ENCODE results near the gene FUT1. TPM values are rescaled to one million over a fixed set of nuclear protein-coding genes. Genes with fewer than 3 reads are reported as not detected.

The FUT1 gene
- total and polyA plus RNA-seq, 10 of the 15 experiments (the other 5 are each of a cell fraction or from before 2014, with no cell fraction given), result 0.01 TPM; not detected in 9

DNA sequence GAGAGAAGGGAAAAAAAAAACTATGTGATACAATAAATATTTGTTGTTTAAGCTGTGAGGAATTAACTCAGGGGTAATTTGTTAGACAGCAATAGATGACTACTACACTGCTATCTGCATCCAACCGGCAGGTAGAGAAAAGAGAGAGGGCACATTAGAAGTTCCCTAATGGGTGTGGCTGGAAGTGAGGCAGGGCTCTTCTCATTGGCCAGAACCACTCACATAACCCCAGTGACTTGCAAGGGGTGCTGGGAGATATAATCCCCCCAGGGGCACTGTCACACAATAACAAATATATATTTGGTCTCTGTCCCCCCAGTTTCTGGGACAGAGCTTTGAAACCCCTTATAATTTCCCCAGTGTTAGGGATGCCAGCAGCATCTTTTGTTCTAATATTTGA is 27.2 kb upstream of the FUT1 start:
- Histone ChIP-seq H3K27me3 (replicated peaks in 1 of 2; ENCODE audit: control insufficient read depth in 2 of 2, insufficient read depth in 2 of 2, low read length in 1 of 2) (no peaks in the 10 kb centered on the region), H3K4me3 (no peak overlapping the region), H2AFZ (ENCODE audit: control insufficient read depth, low read depth, low read length) (no peak overlapping the region), H3K9me3 (replicated peaks; ENCODE audit: control insufficient read depth, insufficient read depth, low read length) (no peaks in the 10 kb centered on the region), H3K79me2 (ENCODE audit: control insufficient read depth, insufficient read depth, low read length) (no peaks in the 10 kb centered on the region), H4K20me1 (ENCODE audit: control insufficient read depth, insufficient read depth) (no peaks in the 10 kb centered on the region), H3K4me2 (ENCODE audit: control insufficient read depth, insufficient read depth) (no peak overlapping the region), H3K36me3 (ENCODE audit: control insufficient read depth in 2 of 2, insufficient read depth in 2 of 2, low read length in 1 of 2) (no peaks in the 10 kb centered on the region), H3K27ac (ENCODE audit: control insufficient read depth, insufficient read depth) (no peak overlapping the region), H3K4me1 (ENCODE audit: control insufficient read depth, insufficient read depth, low read length) (peaks cover 3% of the 10 kb centered on the region; the same call in 1 of the 2 replicates), H3K9ac (ENCODE audit: control insufficient read depth, insufficient read depth, low read length) (no peak overlapping the region)
- SMC1A ChIA-PET (ENCODE audit: uncharacterized antibody, unreplicated experiment), result interaction anchor here (0.7 to 1.3 kb wide), 4 partner anchors 9 to 64 kb away, joined by 3 to 5 read pairs (median 4); no protein-coding TSS in a partner anchor
- ATAC-seq, result peak; percentile 31; the same call in 2 of the 3 replicates
- FAIRE-seq, result no peak
- 72% methylated on average over 1 of the region's 1 CpG for WGBS (ENCODE audit: insufficient coverage, insufficient replicate concordance, low lambda C conversion rate, missing lambda C conversion rate)
- no peak for DNase-seq (ENCODE audit: low read depth, low spot score)
- POLR2A ChIA-PET, result interaction anchor here (0.6 kb wide), 1 partner anchor 145 kb away, joined by 3 read pairs; no protein-coding TSS in a partner anchor
- intact Hi-C loops (cut with micrococcal nuclease; ENCODE audit: unreplicated experiment), result loop anchor here (5.0 kb wide), 1 partner anchor 117 kb away; no protein-coding TSS in a partner anchor
- TF ChIP-seq, protein P1, sequence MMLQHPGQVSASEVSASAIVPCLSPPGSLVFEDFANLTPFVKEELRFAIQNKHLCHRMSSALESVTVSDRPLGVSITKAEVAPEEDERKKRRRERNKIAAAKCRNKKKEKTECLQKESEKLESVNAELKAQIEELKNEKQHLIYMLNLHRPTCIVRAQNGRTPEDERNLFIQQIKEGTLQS (IDR thresholded peaks at IDR 0.05; ENCODE audit: borderline replicate concordance, extremely low read depth, low read depth, low read length), result no peak
- TF ChIP-seq CHD1 (IDR thresholded peaks at IDR 0.05; ENCODE audit: low read depth, low read length) (no peak), HDAC2 (IDR thresholded peaks at IDR 0.05) (no peak), BACH1 (IDR thresholded peaks at IDR 0.05; ENCODE audit: borderline replicate concordance) (no peak), NFIC (IDR thresholded peaks at IDR 0.05; ENCODE audit: low read depth, low read length) (no peak)
- no TSS peak for BruUV-seq (replicated peaks)
- CTCF ChIA-PET, result interaction anchor here (0.6 to 26.1 kb wide), 4 partner anchors 9 to 972 kb away, joined by 3 to 520 read pairs (median 4); partner anchors contain the start of gene HSD17B14
- in situ Hi-C loops (cut with MboI), result no loop called here
- RAD21 ChIA-PET (ENCODE audit: unreplicated experiment), result interaction anchor here (0.6 to 0.7 kb wide), 2 partner anchors 57 to 327 kb away, joined by 3 read pairs; partner anchors contain the start of gene HSD17B14

DNA sequence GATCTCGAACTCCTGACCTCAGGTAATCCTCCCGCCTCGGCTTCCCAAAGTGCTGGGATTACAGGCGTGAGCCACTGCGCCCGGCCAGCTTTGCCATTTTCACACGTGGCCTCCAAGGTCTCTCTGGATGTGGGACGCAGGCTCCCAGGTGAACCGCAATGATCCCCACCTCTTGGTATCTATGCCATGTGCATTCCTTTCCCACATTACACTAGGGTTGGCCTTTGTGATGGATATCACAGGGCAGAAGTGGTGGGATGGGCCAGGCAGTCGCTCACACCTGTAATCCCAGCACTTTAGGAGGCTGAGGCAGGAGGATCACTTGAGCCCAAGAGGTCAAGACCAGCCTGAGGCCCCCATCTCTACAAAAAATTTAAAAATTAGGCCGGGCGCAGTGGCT is 25.3 kb upstream of the FUT1 start:
- Histone ChIP-seq H3K4me1 (ENCODE audit: control insufficient read depth, insufficient read depth, low read length) (peaks cover 3% of the 10 kb centered on the region; the same call in 1 of the 2 replicates), H3K4me2 (ENCODE audit: control insufficient read depth, insufficient read depth) (no peak overlapping the region), H3K79me2 (ENCODE audit: control insufficient read depth, insufficient read depth, low read length) (no peaks in the 10 kb centered on the region), H3K27me3 (replicated peaks in 1 of 2; ENCODE audit: control insufficient read depth in 2 of 2, insufficient read depth in 2 of 2, low read length in 1 of 2) (no peaks in the 10 kb centered on the region), H3K36me3 (ENCODE audit: control insufficient read depth in 2 of 2, insufficient read depth in 2 of 2, low read length in 1 of 2) (no peaks in the 10 kb centered on the region), H4K20me1 (ENCODE audit: control insufficient read depth, insufficient read depth) (no peaks in the 10 kb centered on the region), H3K27ac (ENCODE audit: control insufficient read depth, insufficient read depth) (no peak overlapping the region), H3K9ac (ENCODE audit: control insufficient read depth, insufficient read depth, low read length) (no peak overlapping the region), H3K4me3 (no peak overlapping the region), H3K9me3 (replicated peaks; ENCODE audit: control insufficient read depth, insufficient read depth, low read length) (no peaks in the 10 kb centered on the region), H2AFZ (ENCODE audit: control insufficient read depth, low read depth, low read length) (no peak overlapping the region)
- no peak for ATAC-seq
- DNase-seq (ENCODE audit: low read depth, low spot score), result no peak
- TF ChIP-seq RFX5 (IDR thresholded peaks at IDR 0.05; ENCODE audit: low read depth, low read length) (no peak), RAD51 (IDR thresholded peaks at IDR 0.05) (no peak), SMC3 (IDR thresholded peaks at IDR 0.05; ENCODE audit: borderline replicate concordance, low read length) (no peak), ATF7 (IDR thresholded peaks at IDR 0.05; ENCODE audit: low read depth) (no peak)
- TF ChIP-seq, protein P2, sequence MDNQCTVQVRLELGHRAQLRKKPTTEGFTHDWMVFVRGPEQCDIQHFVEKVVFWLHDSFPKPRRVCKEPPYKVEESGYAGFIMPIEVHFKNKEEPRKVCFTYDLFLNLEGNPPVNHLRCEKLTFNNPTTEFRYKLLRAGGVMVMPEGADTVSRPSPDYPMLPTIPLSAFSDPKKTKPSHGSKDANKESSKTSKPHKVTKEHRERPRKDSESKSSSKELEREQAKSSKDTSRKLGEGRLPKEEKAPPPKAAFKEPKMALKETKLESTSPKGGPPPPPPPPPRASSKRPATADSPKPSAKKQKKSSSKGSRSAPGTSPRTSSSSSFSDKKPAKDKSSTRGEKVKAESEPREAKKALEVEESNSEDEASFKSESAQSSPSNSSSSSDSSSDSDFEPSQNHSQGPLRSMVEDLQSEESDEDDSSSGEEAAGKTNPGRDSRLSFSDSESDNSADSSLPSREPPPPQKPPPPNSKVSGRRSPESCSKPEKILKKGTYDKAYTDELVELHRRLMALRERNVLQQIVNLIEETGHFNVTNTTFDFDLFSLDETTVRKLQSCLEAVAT (IDR thresholded peaks at IDR 0.05), result no peak
- TF ChIP-seq, protein P3, sequence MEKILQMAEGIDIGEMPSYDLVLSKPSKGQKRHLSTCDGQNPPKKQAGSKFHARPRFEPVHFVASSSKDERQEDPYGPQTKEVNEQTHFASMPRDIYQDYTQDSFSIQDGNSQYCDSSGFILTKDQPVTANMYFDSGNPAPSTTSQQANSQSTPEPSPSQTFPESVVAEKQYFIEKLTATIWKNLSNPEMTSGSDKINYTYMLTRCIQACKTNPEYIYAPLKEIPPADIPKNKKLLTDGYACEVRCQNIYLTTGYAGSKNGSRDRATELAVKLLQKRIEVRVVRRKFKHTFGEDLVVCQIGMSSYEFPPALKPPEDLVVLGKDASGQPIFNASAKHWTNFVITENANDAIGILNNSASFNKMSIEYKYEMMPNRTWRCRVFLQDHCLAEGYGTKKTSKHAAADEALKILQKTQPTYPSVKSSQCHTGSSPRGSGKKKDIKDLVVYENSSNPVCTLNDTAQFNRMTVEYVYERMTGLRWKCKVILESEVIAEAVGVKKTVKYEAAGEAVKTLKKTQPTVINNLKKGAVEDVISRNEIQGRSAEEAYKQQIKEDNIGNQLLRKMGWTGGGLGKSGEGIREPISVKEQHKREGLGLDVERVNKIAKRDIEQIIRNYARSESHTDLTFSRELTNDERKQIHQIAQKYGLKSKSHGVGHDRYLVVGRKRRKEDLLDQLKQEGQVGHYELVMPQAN (conservative IDR thresholded peaks at IDR 0.05), result no peak
- POLR2A ChIA-PET, result no interaction called here
- intact Hi-C loops (cut with micrococcal nuclease; ENCODE audit: unreplicated experiment) (no loop called here), in situ Hi-C loops (cut with MboI) (no loop called here)
- no peak for FAIRE-seq
- SMC1A ChIA-PET (ENCODE audit: uncharacterized antibody, unreplicated experiment), result no interaction called here
- RAD21 ChIA-PET (ENCODE audit: unreplicated experiment), result no interaction called here
- WGBS (ENCODE audit: insufficient coverage, insufficient replicate concordance, low lambda C conversion rate, missing lambda C conversion rate), result 71% methylated on average over 12 of the region's 12 CpGs
- CTCF ChIA-PET, result no interaction called here
- BruUV-seq (replicated peaks), result no TSS peak

Measured in GM12878 (cell line).